Activated CD4-positive, CD25-positive, alpha-beta regulatory T cell treated with anti-CD3 and anti-CD28 coated beads, Interleukin-2, amount 50 U/mL, for 72 hours (primary cell): ENCODE results near the gene MRPL30.
"Not testable (repeated sequence)": the region's sequence is repeated elsewhere in the genome, so short reads cannot be mapped to it uniquely, and the experiment has no call there.

Experiments
- DNase-seq: peaks from one replicate; pipeline ENCODE4 v3.0.0; 2021

The MRPL30 gene

GRCh38 chr2:99180755-99181623 is at the start of gene MRPL30, which contains the start of gene MITD1:
Gene MRPL30, plus strand, starts transcription at chr2:99181184. Its CDS starts 5,020 bp downstream, at chr2:99186204.
Gene MITD1, minus strand, starts transcription at chr2:99181058. Its CDS starts 77 bp downstream, at chr2:99180981.
- DNase-seq, result peak; percentile 84

- DNase-seq, result not testable (repeated sequence)
Measured at GRCh38 chr2:99135044-99135556, 45.9 kb upstream of the MRPL30 start.

- no peak for DNase-seq
Measured at GRCh38 chr2:99139003-99139402, 42.0 kb upstream of the MRPL30 start.

GRCh38 chr2:99140056-99140859 is 40.7 kb upstream of the MRPL30 start:
- no peak for DNase-seq

- DNase-seq, result no peak
Measured at GRCh38 chr2:99140860-99141109, 40.2 kb upstream of the MRPL30 start.

GRCh38 chr2:99141110-99142108 is 39.6 kb upstream of the MRPL30 start, which contains the start of gene C2orf15:
Gene C2orf15, plus strand, starts transcription at chr2:99141707. Its CDS starts 8,852 bp downstream, at chr2:99150559.
- peak; percentile 96 for DNase-seq

- no peak for DNase-seq
Measured at GRCh38 chr2:99150706-99151105, 30.3 kb upstream of the MRPL30 start.

- no peak for DNase-seq
Measured at GRCh38 chr2:99152199-99152895, 28.6 kb upstream of the MRPL30 start.

- no peak for DNase-seq
Measured at GRCh38 chr2:99153921-99154604, 26.9 kb upstream of the MRPL30 start.

- DNase-seq, result peak; percentile 89
Measured at GRCh38 chr2:99154643-99155536, 26.1 kb upstream of the MRPL30 start, which contains the start of the genes LIPT1 and TSGA10. Gene LIPT1, plus strand, starts transcription at chr2:99154967. Its CDS starts 6,991 bp downstream, at chr2:99161958. Gene TSGA10, minus strand, starts transcription at chr2:99154942. Its CDS starts 45,503 bp downstream, at chr2:99109439.

- DNase-seq, result no peak
Measured at GRCh38 chr2:99156891-99157290, 24.1 kb upstream of the MRPL30 start.

- no peak for DNase-seq
Measured at GRCh38 chr2:99158599-99158998, 22.4 kb upstream of the MRPL30 start.

- DNase-seq, result no peak
Measured at GRCh38 chr2:99159594-99159993, 21.4 kb upstream of the MRPL30 start.

- no peak for DNase-seq
Measured at GRCh38 chr2:99166218-99166617, 14.8 kb upstream of the MRPL30 start.

- no peak for DNase-seq
Measured at GRCh38 chr2:99169534-99169933, 11.4 kb upstream of the MRPL30 start.

GRCh38 chr2:99171377-99172140 is 9.4 kb upstream of the MRPL30 start:
- no peak for DNase-seq

GRCh38 chr2:99181624-99182000 is 628 bp downstream of the MRPL30 start:
- DNase-seq, result no peak

- DNase-seq, result no peak
Measured at GRCh38 chr2:99183025-99183424, 2.0 kb downstream of the MRPL30 start.

- no peak for DNase-seq
Measured at GRCh38 chr2:99184811-99185210, 3.8 kb downstream of the MRPL30 start.
